DOHH2 (cell line): Measurements from ENCODE around the gene TMEFF2.

ENCODE experiments used
- H3F3A ChIP-seq: fragments of 200-600 bp; sonication (generic), shearing (Covaris generic); 2 replicates; pipeline ENCODE4 v1.6.0; 2016; ENCODE audit warnings: antibody characterized with exemption, mild to moderate bottlenecking; ENCODE audit not compliant: control insufficient read depth, insufficient read depth
- H3K27ac ChIP-seq: fragments of 200-600 bp; sonication (generic); 2 replicates; pipeline ENCODE4 v1.5.1; 2014; ENCODE audit warnings: low read depth, mild to moderate bottlenecking, low read length, moderate library complexity
- H3K27me3 ChIP-seq: fragments of 200-600 bp; sonication (generic); 2 replicates; pipeline ENCODE4 v1.6.1; 2014; ENCODE audit warnings: mild to moderate bottlenecking, low read length, mixed read lengths; ENCODE audit not compliant: control insufficient read depth
- H3K36me3 ChIP-seq: fragments of 200-600 bp; sonication (generic); 2 replicates; pipeline ENCODE4 v1.6.1; 2014; ENCODE audit warnings: mild to moderate bottlenecking, low read length, moderate library complexity, mixed read lengths; ENCODE audit not compliant: control insufficient read depth
- H3K4me1 ChIP-seq: fragments of 200-600 bp; sonication (generic); 2 replicates; pipeline ENCODE4 v1.6.1; 2014; ENCODE audit warnings: mild to moderate bottlenecking, low read length, mixed read lengths; ENCODE audit not compliant: control insufficient read depth
- H3K4me2 ChIP-seq: fragments of 200-600 bp; sonication (generic); 2 replicates; pipeline ENCODE4 v1.6.0; 2014; ENCODE audit warnings: mild to moderate bottlenecking, low read length, moderate library complexity
- H3K4me3 ChIP-seq: fragments of 200-600 bp; sonication (generic); 2 replicates; pipeline ENCODE4 v1.5.1; 2014; ENCODE audit warnings: mild to moderate bottlenecking, low read length, mixed read lengths
- H3K79me2 ChIP-seq: fragments of 200-600 bp; sonication (generic); 2 replicates; pipeline ENCODE4 v1.6.1; 2014; ENCODE audit warnings: mild to moderate bottlenecking, low read length, mixed read lengths; ENCODE audit not compliant: control insufficient read depth
- H3K9me2 ChIP-seq: fragments of 200-600 bp; sonication (generic); replicated peaks from 2 replicates; pipeline ENCODE4 v1.6.1; 2014; ENCODE audit warnings: mild to moderate bottlenecking, low read length, mixed read lengths; ENCODE audit not compliant: control insufficient read depth
- H3K9me3 ChIP-seq: fragments of 200-600 bp; sonication (generic); 2 replicates; pipeline ENCODE4 v1.6.1; 2014; ENCODE audit warnings: antibody characterized with exemption, low read length, mixed read lengths; ENCODE audit not compliant: control insufficient read depth, insufficient read depth
- H4K20me1 ChIP-seq: fragments of 200-600 bp; sonication (generic); 2 replicates; pipeline ENCODE4 v1.6.0; 2014; ENCODE audit warnings: low read depth, mild to moderate bottlenecking, antibody characterized with exemption, low read length, moderate library complexity; ENCODE audit not compliant: control insufficient read depth, insufficient read depth
- CTCF ChIP-seq: fragments of 200-600 bp; sonication (generic); IDR thresholded peaks from one replicate; pipeline ENCODE4 v1.5.1; 2014; ENCODE audit warnings: antibody characterized with exemption, mild to moderate bottlenecking, low read depth, low read length; ENCODE audit not compliant: poor library complexity, severe bottlenecking
- EZH2phosphoT487 ChIP-seq: fragments of 200-600 bp; sonication (generic); IDR thresholded peaks from 2 replicates; pipeline ENCODE4 v1.6.1; 2017; ENCODE audit warnings: borderline replicate concordance, mild to moderate bottlenecking, antibody characterized with exemption, low read length, moderate library complexity, mixed read lengths

Gene TMEFF2

GRCh38 chr2:192194866-192195547 is at the start of gene TMEFF2:
Gene TMEFF2, minus strand, starts transcription at chr2:192194933. Its CDS starts 409 bp downstream, at chr2:192194524.
- H3K9me2 ChIP-seq, result no peaks in the 10 kb centered on the region
- H4K20me1 ChIP-seq, result no peaks in the 10 kb centered on the region
- no peak within 1 kb of the TSS for H3K4me2 ChIP-seq
- no peak within 1 kb of the TSS for H3K27ac ChIP-seq
- TF ChIP-seq EZH2phosphoT487 (no peak), CTCF (no peak)
- H3K9me3 ChIP-seq, result peaks cover 4% of the 10 kb centered on the region; the same call in 1 of the 2 replicates
- no peaks in the 10 kb centered on the region for H3F3A ChIP-seq
- no peak within 1 kb of the TSS for H3K4me3 ChIP-seq
- no peaks in the 10 kb centered on the region for H3K79me2 ChIP-seq
- no peaks in the 10 kb centered on the region for H3K4me1 ChIP-seq
- no peaks in the 10 kb centered on the region for H3K27me3 ChIP-seq
- no peaks in the 10 kb centered on the region for H3K36me3 ChIP-seq

- H3F3A ChIP-seq, result no peaks in the 10 kb centered on the region
- H3K9me2 ChIP-seq, result no peaks in the 10 kb centered on the region
Observed at GRCh38 chr2:192243488-192243887, 48.8 kb upstream of the TMEFF2 start.

GRCh38 chr2:192236136-192236535 is 41.4 kb upstream of the TMEFF2 start:
- H3K36me3 ChIP-seq, result no peaks in the 10 kb centered on the region
- no peak overlapping the region for H3K4me2 ChIP-seq
- no peaks in the 10 kb centered on the region for H3K9me2 ChIP-seq
- TF ChIP-seq CTCF (no peak), EZH2phosphoT487 (no peak)
- no peak overlapping the region for H3K27ac ChIP-seq
- no peak overlapping the region for H3K4me3 ChIP-seq
- H3K79me2 ChIP-seq, result no peaks in the 10 kb centered on the region
- no peaks in the 10 kb centered on the region for H3K27me3 ChIP-seq
- no peaks in the 10 kb centered on the region for H4K20me1 ChIP-seq
- H3K9me3 ChIP-seq, result no peaks in the 10 kb centered on the region
- H3F3A ChIP-seq, result no peaks in the 10 kb centered on the region
- H3K4me1 ChIP-seq, result no peaks in the 10 kb centered on the region

More at GRCh38 chr2:192243488-192243887, 48.8 kb upstream of the TMEFF2 start:
- Histone ChIP-seq H3K4me1 (no peaks in the 10 kb centered on the region), H3K79me2 (no peaks in the 10 kb centered on the region), H4K20me1 (no peaks in the 10 kb centered on the region), H3K27ac (no peak overlapping the region), H3K4me3 (no peak overlapping the region), H3K9me3 (no peaks in the 10 kb centered on the region), H3K27me3 (no peaks in the 10 kb centered on the region), H3K36me3 (no peaks in the 10 kb centered on the region), H3K4me2 (no peak overlapping the region)
- TF ChIP-seq CTCF (no peak), EZH2phosphoT487 (no peak)
